GM21723 (cell line): Measurements from ENCODE around the gene TMEM135.
"Not testable (repeated sequence)": the region's sequence is repeated elsewhere in the genome, so short reads cannot be mapped to it uniquely, and the experiment has no call there.

Source experiments
- ATAC-seq: cut with Tn5 transposase; IDR thresholded peaks from one replicate; pipeline ENCODE4 v1.9.1; 2021; ENCODE audit warnings: mild to moderate bottlenecking, moderate library complexity; ENCODE audit not compliant: unreplicated experiment

Gene TMEM135

GRCh38 chr11:87020336-87020735 is 17.4 kb upstream of the TMEM135 start:
- no peak for ATAC-seq

DNA sequence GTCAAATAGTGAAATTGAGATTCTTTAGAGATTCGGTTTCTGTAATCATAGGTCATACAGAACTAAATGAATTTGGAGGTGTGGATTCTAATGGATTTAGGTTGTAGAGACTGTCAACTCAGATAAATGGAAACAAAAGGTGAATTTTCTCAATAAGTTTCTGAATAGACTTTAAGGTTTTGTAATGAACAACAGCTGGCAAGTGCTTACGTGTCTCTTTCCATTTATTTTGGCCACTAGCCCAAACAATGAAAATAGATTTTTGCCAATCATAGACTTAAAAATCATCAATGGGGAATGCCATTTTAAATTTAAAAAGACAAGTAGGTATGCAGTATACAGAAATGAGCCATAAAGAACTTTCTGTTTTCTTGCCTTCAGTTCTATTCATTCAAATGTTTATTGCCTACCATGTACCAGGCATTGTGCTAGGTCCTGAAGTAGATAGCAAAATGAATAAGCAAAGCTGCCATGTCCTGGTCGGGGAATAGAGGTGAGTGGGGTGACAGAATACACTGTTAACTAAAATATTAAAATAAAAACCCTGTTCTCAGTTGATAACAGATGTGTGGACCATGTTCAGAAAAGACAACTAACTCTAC is 16.9 kb upstream of the TMEM135 start:
- no peak for ATAC-seq

DNA sequence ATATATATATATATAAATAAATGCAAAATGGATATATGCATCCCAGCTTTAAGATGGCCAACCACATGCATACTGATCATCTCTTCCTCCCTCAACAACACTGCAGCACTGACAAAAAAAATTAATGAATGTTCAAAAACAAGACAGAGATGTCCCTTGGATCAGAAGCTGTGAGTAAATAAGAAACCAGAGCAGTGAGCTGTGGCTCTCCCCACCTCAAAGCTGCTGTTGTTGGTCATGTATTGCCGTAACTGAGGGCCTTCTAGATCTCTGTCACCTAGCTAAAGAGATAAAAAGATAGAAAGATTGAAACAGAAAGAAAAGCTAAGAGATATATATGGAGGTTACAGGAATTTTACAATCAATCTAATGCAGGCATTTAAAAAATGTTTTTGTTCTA is 15.5 kb upstream of the TMEM135 start:
- no peak for ATAC-seq

- ATAC-seq = no peak
Observed at GRCh38 chr11:87022738-87023137, 15.0 kb upstream of the TMEM135 start.

GRCh38 chr11:87026415-87026814 is 11.3 kb upstream of the TMEM135 start:
- not testable (repeated sequence) for ATAC-seq

- no peak for ATAC-seq
Observed at GRCh38 chr11:87030458-87031054, 7.2 kb upstream of the TMEM135 start.

GRCh38 chr11:87031433-87032170 is 6.1 kb upstream of the TMEM135 start:
- ATAC-seq = no peak

DNA sequence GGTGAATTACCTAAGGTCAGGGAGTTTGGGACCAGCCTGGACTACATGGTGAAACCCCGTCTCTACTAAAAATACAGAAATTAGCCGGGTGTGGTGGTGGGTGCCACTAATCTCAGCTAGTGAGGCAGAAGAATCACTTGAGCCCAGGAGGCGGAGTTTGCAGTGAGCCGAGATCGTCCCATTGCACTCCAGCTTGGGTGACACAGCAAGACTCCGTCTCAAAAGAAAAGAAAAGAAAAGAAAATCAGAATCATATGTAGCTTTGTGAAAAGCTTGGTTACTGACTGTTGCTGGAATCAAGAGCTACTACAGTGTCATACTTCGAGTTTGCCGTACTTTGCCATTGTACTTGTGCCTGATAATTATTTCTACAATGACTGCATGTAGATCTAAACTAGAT is 4.2 kb upstream of the TMEM135 start:
- ATAC-seq = no peak

DNA sequence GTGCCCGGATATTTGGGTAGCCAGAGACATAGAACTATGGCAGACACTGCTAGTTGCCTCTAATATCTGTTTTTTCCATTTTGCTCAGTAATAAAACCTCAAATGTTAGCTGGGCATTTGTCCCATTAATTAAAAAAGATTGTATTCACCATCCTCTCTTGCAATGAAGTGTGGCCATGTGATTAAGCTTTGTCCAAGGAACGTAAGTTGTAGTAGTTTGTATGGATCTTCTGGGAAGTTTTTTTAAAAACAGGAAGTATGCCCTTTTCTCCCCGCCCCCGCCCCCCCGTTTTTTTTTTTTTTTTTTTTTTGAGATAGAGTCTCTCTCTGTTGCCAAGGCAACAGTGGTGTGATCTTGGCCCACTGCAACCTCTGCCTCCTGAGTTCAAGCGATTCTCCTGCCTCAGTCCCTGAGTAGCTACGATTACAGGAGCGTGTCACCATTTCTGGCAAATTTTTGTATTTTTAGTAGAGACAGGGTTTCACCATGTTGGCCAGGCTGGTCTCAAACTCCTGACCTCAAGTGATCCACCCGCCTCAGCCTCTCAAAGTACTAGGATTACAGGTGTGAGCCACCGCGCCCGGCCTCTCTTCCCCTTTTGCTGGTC is 1.7 kb upstream of the TMEM135 start:
- no peak for ATAC-seq

DNA sequence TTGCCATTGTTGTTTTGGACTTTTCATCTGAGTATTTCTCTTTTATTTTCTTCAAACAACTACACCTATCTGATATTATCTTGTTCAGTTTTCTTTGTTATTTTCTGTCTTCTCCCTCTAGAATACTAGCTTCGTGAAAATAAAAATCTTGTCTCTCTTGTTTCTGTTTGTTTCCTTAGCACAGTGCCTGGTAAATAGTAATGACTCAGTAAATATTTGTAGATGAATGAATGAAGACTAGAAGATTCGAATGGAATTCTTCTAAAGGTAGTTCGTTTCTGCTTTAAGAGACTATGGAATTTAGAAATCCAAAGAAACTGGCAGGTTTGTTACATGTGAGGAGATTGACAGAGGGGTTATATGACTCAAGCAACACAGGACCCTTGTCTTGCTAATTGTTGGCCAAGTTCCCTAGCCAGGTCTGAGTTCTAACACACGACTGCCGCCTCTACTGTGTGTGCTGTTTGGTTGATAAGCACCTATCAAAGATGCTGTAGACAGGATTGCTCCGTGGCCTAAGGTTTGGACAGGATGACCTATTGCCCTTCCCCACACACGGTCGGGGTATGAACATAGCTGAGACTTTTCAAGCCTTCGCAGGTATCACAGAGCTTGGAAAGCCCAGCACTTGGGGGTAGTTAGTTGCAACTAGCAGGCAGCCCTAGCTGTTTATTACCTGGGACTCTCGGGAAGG is 831 bp upstream of the TMEM135 start:
- peak; percentile 10 for ATAC-seq

DNA sequence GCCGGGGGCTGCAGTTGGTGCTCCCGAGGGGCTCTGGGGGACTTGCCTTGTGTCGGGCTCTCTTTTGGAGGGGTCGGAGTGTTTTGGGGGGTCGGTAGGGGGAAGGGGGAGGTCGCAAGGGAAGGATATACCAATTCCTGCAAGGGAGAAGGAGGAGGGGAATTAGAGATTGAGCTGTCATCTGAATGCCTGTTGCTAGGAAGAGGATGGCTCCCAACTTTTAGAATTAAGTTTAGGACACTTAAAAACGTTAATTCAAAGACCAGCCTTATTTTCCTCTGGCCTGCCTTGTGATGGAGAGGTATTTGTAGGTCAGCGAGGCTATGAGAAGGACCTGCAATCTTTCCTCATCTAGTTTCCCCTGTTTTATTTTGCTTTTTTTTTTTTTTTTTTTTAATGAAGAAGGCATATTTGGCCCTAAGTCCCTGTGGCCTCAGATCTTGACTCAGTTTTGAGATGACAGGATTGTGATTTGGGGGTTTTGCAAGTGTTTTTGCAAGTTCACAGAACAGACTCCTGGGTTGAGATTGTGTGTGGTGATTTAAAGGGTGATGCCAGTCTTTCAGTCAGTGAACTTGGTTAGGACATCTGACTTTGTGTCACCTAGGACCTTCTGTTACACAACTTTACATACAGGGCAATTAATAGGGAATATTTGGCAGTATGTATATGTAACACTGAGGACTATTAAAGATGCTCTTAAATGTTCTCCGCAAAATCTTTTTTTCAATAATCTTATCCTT is 672 bp downstream of the TMEM135 start:
- no peak for ATAC-seq

DNA sequence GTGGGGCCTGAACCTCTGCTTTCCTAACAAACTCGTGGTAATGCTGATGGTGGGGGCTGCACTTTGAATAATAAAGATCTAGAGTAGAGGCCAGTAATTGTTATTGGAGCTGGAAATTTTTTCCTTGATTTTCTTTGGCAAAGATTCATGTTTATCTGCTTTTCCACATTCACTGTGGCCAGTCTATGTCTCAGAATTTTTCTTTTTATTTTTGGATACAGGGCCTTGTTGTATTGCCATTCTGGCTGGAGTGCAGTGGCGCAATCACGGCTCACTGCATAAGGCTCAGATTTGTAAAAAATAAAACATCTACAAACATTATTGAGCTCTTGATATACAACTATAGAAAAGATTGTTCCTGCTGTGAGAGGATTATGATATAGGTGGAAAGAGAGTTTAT is 1.6 kb downstream of the TMEM135 start:
- no peak for ATAC-seq

GRCh38 chr11:87043894-87044293 is 6.2 kb downstream of the TMEM135 start:
- ATAC-seq = no peak

DNA sequence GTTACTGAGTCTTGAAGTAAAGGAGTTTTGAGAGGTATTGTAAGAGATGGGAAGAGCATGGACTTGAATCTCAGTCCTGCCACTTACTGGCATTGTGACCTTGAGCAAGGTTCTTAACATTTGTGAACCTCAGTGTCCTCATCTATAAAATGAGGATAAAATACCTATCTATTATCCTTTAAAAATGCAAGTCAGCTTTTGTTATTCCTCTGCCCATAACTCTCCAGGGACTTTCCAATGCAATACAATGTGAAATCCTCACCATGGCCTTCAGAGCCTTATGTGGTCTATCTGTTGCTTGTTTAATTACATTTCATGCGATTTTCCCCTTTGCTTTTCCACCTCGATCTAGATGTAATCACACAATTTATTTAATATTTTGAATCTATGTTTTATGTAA is 9.1 kb downstream of the TMEM135 start:
- no peak for ATAC-seq

DNA sequence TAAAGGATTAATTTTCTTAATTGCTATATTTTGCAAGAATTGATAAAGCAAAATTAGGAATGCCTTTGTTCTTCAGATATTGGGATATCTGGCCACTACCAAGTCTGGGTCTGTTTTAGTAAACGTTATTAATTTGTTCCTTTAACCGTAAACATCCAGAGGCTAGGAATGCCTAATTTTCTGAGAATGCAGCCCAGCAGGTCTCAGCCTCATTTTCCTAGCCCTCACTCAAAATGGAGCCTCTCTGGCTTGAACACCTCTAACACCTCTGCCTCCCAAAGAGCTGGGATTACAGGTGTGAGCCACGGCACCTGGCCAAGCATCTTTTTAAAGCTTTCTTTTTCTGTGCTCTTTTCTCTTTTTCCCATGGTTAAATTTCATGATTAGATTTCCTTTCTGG is 18.4 kb downstream of the TMEM135 start:
- ATAC-seq = no peak

GRCh38 chr11:87057749-87058148 is 20.0 kb downstream of the TMEM135 start:
- no peak for ATAC-seq

- no peak for ATAC-seq
Observed at GRCh38 chr11:87059596-87060390, 22.1 kb downstream of the TMEM135 start.

GRCh38 chr11:87061766-87062165 is 24.0 kb downstream of the TMEM135 start:
- ATAC-seq = no peak

- ATAC-seq = no peak
Observed at GRCh38 chr11:87063982-87064381, 26.2 kb downstream of the TMEM135 start.

DNA sequence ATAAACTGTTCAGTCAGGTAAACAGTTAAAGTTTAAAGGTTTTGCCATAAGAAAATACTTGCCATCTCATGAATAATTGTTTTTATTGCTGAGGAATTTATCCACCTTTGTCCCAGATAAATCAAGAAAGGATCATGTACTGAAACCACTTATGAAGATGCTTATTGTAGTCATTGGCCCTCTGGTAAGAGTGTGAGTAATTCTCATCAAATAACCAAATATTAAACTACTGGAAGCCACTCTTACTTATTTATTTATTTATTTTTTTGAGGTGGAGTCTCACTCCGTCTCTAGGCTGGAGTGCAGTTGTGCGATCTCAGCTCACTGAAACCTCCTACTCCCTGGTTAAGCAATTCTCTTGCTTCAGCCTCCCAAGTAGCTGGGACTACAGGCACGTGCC is 35.1 kb downstream of the TMEM135 start:
- ATAC-seq = no peak
